Nephron progenitor cell (in vitro differentiated cells): ENCODE measurements around the gene TMEM218.

Experiments used
- DNase-seq: peaks from one replicate; pipeline ENCODE4 v3.0.0; 2021
- H3K27ac Mint-ChIP-seq: 2 replicates; pipeline ENCODE4 v1.8.0; 2021; ENCODE audit warnings: mild to moderate bottlenecking, moderate library complexity, mixed read lengths
- H3K27me3 Mint-ChIP-seq: 2 replicates; pipeline ENCODE4 v1.8.0; 2021; ENCODE audit warnings: mild to moderate bottlenecking, low read depth, mixed read lengths; ENCODE audit not compliant: poor library complexity
- H3K36me3 Mint-ChIP-seq: 2 replicates; pipeline ENCODE4 v1.8.0; 2021; ENCODE audit warnings: low read depth, mixed read lengths
- H3K4me1 Mint-ChIP-seq: 2 replicates; pipeline ENCODE4 v1.8.0; 2021; ENCODE audit warnings: mixed read lengths
- H3K4me3 Mint-ChIP-seq: 2 replicates; pipeline ENCODE4 v1.8.0; 2021; ENCODE audit warnings: mild to moderate bottlenecking, moderate library complexity, mixed read lengths
- H3K9me3 Mint-ChIP-seq: 2 replicates; pipeline ENCODE4 v1.8.0; 2021; ENCODE audit warnings: mild to moderate bottlenecking, moderate library complexity, mixed read lengths
- CTCF ChIP-seq: fragments of 200-600 bp; sonication (generic); IDR thresholded peaks from 2 replicates; pipeline ENCODE4 v1.5.0; 2021; ENCODE audit warnings: antibody characterized with exemption

The TMEM218 gene

GRCh38 chr11:125155100-125155444, 43.6 kb upstream of the TMEM218 start:
- peaks cover 73% of the 10 kb centered on the region for H3K4me1 Mint-ChIP-seq
- no peaks in the 10 kb centered on the region for H3K36me3 Mint-ChIP-seq
- H3K27me3 Mint-ChIP-seq = peaks cover 17% of the 10 kb centered on the region
- no peak for DNase-seq
- peaks cover 4% of the 10 kb centered on the region for H3K9me3 Mint-ChIP-seq
- TF ChIP-seq CTCF = no peak
- H3K4me3 Mint-ChIP-seq = no peak overlapping the region
- peak overlapping the region; percentile 3 for H3K27ac Mint-ChIP-seq

- Mint-ChIP-seq H3K4me3 (no peak overlapping the region), H3K9me3 (peaks cover 4% of the 10 kb centered on the region), H3K36me3 (no peaks in the 10 kb centered on the region), H3K4me1 (peaks cover 74% of the 10 kb centered on the region), H3K27ac (peak overlapping the region; percentile 3), H3K27me3 (peaks cover 12% of the 10 kb centered on the region)
- DNase-seq = peak; percentile 82
- no peak for TF ChIP-seq CTCF
Observed at GRCh38 chr11:125154378-125155099, 43.1 kb upstream of the TMEM218 start.

- H3K9me3 Mint-ChIP-seq = peaks cover 4% of the 10 kb centered on the region
- peaks cover 74% of the 10 kb centered on the region for H3K4me1 Mint-ChIP-seq
- no peak for TF ChIP-seq CTCF
- no peak overlapping the region for H3K27ac Mint-ChIP-seq
- no peak for DNase-seq
- H3K4me3 Mint-ChIP-seq = no peak overlapping the region
- H3K27me3 Mint-ChIP-seq = peaks cover 13% of the 10 kb centered on the region
- H3K36me3 Mint-ChIP-seq = no peaks in the 10 kb centered on the region
Observed at GRCh38 chr11:125153837-125154236, 42.4 kb upstream of the TMEM218 start.

- DNase-seq = no peak
- H3K9me3 Mint-ChIP-seq = peaks cover 4% of the 10 kb centered on the region
- H3K4me3 Mint-ChIP-seq = no peak overlapping the region
- H3K36me3 Mint-ChIP-seq = no peaks in the 10 kb centered on the region
- no peak overlapping the region for H3K27ac Mint-ChIP-seq
- H3K4me1 Mint-ChIP-seq = peaks cover 54% of the 10 kb centered on the region
- H3K27me3 Mint-ChIP-seq = peaks cover 27% of the 10 kb centered on the region
- no peak for TF ChIP-seq CTCF
Observed at GRCh38 chr11:125148743-125149142, 37.3 kb upstream of the TMEM218 start.

GRCh38 chr11:125148011-125148410, 36.6 kb upstream of the TMEM218 start:
- no peak overlapping the region for H3K4me3 Mint-ChIP-seq
- no peaks in the 10 kb centered on the region for H3K36me3 Mint-ChIP-seq
- peaks cover 4% of the 10 kb centered on the region for H3K9me3 Mint-ChIP-seq
- TF ChIP-seq CTCF = no peak
- H3K27ac Mint-ChIP-seq = no peak overlapping the region
- H3K4me1 Mint-ChIP-seq = peaks cover 47% of the 10 kb centered on the region
- H3K27me3 Mint-ChIP-seq = peaks cover 27% of the 10 kb centered on the region
- DNase-seq = no peak

DNA sequence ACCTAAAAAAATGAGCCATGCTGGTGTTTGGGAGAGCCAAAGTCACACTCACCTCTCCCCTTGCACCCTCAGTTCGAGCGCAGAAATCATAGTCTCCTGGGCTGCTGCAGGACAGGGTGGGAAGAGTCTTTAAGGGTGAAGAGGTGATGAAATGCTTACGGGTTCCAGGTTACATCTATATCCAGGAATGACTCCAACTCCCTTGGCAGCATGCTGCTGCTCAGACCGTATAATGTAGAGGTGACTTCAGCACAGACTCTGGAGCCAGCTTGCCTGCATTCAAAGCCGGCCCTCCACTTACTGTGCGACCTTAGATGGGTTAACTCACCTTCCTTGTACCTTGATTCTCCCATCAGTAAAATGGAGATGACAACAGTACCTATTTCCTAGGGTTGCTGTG, 35.9 kb upstream of the TMEM218 start:
- DNase-seq = no peak
- peaks cover 29% of the 10 kb centered on the region for H3K27me3 Mint-ChIP-seq
- H3K9me3 Mint-ChIP-seq = peaks cover 4% of the 10 kb centered on the region
- H3K36me3 Mint-ChIP-seq = no peaks in the 10 kb centered on the region
- no peak overlapping the region for H3K27ac Mint-ChIP-seq
- H3K4me3 Mint-ChIP-seq = no peak overlapping the region
- no peak for TF ChIP-seq CTCF
- H3K4me1 Mint-ChIP-seq = peaks cover 43% of the 10 kb centered on the region
